OCI-M1 (cell line): ENCODE measurements around the gene UNKL.

Experiments
- DNase-seq: peaks from one replicate; lab custom pipeline; 2025; lab: John Stamatoyannopoulos, UW

Gene UNKL

DNA sequence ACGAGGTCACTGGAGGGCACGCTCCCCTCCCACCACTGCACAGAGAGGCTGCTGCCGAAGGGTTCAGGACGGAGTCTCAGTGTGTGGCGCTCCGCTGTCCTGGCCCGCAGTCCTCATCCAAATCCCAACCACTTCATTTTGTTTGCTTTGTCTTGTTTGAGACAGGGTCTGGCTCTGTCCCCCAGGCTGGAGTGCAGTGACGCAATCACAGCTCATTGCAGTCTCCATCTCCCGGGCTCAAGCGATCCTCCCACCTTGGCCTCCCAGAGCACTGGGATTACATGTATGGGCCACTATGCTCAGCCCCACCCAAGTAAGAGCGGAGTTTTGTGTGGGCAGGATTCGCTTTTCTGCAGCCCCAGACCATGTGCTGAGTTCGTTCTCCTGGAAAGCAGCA is 12.7 kb downstream of the UNKL start:
- DNase-seq, result no peak

- no peak for DNase-seq
Observed at GRCh38 chr16:1401061-1401757, 13.3 kb downstream of the UNKL start.

GRCh38 chr16:1398826-1399581 is 15.5 kb downstream of the UNKL start:
- no peak for DNase-seq

- no peak for DNase-seq
Observed at GRCh38 chr16:1398351-1398750, 16.2 kb downstream of the UNKL start.

DNA sequence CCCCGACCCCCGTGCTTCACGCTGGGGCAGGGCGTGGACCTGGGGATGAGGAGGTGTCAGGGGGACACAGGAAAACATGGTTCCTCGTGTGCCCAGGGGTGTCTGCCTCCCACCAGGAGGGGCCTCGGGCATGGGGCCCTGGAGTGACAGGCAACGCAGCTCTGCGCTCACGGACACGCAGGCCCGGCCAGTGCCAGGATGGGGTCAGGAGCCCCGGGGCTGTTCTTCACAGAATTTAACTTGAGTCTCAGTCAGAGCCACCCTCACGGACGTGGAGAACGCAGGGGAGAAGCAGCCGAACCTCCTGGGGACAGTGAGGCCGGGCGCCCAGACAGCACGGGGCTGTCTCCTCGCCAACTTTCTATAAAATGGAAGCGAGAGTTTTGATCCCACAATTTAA is 16.7 kb downstream of the UNKL start:
- no peak for DNase-seq

GRCh38 chr16:1395444-1396031 is 19.0 kb downstream of the UNKL start:
- DNase-seq, result no peak

DNA sequence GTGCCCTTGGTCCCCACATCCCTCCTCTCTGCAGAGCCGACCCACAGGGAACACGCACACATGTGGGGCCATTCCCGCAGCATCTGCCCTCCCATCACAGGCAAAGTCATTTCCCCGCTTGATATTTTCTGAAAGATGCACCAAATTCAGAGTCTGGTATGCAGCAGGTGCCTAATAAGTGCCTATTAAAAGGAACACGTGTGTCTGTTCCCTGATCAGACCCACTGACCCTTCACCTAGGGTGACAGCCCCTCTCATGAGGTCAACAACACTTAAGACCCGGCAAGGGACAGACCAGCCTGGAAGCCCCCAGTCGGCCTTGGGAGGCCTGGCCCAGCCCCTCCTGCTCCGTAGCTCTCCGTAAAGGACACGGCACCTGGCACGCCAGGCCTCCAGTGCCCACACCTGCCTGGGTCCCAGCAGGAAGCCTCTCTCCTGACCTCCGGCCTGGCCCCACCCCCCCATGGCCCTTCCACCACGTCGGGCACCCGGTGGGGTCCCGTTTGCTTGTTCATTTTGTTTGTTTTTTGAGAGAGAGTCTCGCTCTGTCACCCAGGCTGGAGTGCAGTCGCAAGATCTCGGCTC is 20.0 kb downstream of the UNKL start:
- no peak for DNase-seq

- DNase-seq, result no peak
Observed at GRCh38 chr16:1393613-1394176, 20.8 kb downstream of the UNKL start.

- DNase-seq, result no peak
Observed at GRCh38 chr16:1392826-1393225, 21.7 kb downstream of the UNKL start.

GRCh38 chr16:1390239-1390779 is 24.2 kb downstream of the UNKL start:
- no peak for DNase-seq

- no peak for DNase-seq
Observed at GRCh38 chr16:1389762-1390161, 24.7 kb downstream of the UNKL start.

DNA sequence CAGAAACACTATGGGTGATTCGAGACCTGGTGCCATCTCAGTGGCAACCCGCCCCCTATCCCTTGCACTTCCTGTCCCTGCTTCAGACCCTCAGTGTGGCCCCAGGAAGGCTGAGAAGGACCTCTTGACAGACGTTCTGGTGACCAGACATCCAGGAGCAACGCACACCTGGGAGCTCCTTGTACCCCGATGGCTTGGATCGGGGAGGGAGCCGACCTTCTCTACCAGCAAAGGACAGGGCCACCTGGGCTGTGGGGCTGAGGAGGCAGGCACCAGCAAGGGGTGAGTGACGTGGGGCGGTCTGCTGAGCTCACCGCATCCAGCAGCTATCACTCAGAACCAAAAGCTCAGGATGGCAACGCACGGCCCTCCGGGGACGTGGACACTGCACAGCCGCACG is 27.2 kb downstream of the UNKL start:
- no peak for DNase-seq

DNA sequence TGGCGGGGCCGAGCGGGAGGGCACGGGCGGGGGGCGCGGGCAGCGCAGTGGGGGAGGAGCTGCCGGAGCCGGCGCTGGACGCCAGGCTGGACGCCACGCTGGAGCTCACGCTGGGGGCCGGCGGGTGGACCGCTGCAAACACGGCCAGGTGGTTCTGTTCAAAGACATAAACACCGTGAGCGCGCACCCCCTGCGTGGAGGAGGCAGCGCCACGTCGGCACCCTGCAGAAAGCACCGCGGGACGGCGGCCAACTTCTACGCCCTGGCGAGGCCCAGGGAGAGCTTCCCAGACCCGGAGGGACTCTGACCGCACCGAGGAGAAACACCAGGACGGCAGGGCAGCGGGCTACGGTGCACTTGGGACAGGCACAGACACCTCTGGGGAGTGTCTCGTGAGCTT is 29.3 kb downstream of the UNKL start:
- DNase-seq, result no peak

GRCh38 chr16:1383556-1383955 is 30.9 kb downstream of the UNKL start:
- DNase-seq, result no peak

GRCh38 chr16:1381612-1382406 is 32.7 kb downstream of the UNKL start:
- DNase-seq, result peak; percentile 4

DNA sequence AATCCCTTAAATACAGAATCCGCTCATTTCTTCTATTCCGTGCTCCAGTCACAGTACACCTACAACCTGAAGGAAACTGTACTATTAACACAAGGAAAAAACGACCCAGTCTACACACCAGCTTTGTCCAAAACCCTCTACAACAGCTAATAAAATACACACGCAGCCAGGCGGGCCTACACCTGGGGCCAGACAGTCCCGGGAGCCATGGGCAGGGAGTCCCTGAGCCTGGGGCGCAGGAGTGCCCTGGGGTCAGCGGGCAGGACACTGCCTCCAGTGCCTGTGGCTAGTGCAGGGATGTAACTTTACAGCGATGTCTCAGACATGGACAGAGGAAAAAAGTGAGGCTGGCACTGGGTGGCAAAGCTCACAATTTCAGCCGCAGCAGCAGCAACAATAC is 34.3 kb downstream of the UNKL start:
- DNase-seq, result no peak

- peak; percentile 76 for DNase-seq
Observed at GRCh38 chr16:1379304-1380076, 35.0 kb downstream of the UNKL start.

DNA sequence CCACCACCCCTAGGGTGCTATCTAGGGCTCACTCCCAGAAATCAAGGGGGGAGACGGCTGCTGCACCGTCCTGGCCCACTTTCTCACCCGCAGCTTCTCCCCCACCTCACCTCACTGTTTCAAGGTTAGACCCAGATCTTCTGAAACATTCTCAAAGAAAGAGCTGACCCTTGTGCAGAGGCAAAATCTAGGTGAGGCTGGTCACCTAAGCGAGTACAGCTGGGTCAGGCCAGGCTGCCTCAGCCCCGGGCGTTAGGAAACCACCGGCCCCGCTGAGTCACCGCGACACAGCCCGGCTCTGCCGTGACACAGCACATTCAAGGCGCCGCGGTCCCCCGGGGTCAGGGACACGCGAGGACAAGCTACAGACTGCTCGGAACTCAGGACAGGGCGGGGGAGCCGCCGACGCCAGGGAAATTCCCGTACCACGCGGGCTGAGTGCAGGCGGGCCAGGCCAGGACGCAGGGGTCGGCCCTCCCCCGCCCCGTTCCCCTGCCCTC is 35.6 kb downstream of the UNKL start:
- DNase-seq, result peak; percentile 86

GRCh38 chr16:1378087-1378803 is 36.3 kb downstream of the UNKL start:
- DNase-seq, result no peak
